Small intestine (tissue), 7 donors: Measurements from ENCODE around the gene SUPT16H. TPM values are rescaled to one million over a fixed set of nuclear protein-coding genes. Genes with fewer than 3 reads are reported as not detected.
A peak's percentile ranks its signal among the peaks of the same experiment; 100 is the strongest.
"Not testable (repeated sequence)": the region's sequence is repeated elsewhere in the genome, so short reads cannot be mapped to it uniquely, and the experiment has no call there.

ENCODE experiments used
- DNase-seq, 2 donors: peaks; one replicate each; pipeline versions ENCODE4 v3.0.0 to v3.0.0-alpha.2; 2013
- FAIRE-seq: peaks from 2 replicates; lab custom pipeline; 2012; peaks lifted over from hg19 to GRCh38; lab: Jason Lieb, UNC
- H3K27ac ChIP-seq, 3 donors: one replicate each; pipeline ENCODE4 v1.5.1; 2013; ENCODE audit warnings: low read length in 2 of 3, mild to moderate bottlenecking in 2 of 3, control low read depth in 1 of 3, inconsistent platforms in 1 of 3, low read depth in 1 of 3, moderate library complexity in 1 of 3
- H3K27me3 ChIP-seq, 3 donors: one replicate each; pipeline ENCODE4 v1.6.1; 2013; ENCODE audit warnings: low read length in 3 of 3, inconsistent platforms in 1 of 3; ENCODE audit not compliant: control insufficient read depth in 3 of 3, insufficient read depth in 3 of 3
- H3K36me3 ChIP-seq, 3 donors: one replicate each; pipeline ENCODE4 v1.6.1; 2013; ENCODE audit warnings: low read length in 3 of 3, inconsistent platforms in 1 of 3, low read depth in 1 of 3, mild to moderate bottlenecking in 1 of 3, moderate library complexity in 1 of 3; ENCODE audit not compliant: control insufficient read depth in 3 of 3, insufficient read depth in 2 of 3
- H3K4me1 ChIP-seq, 3 donors: one replicate each; pipeline ENCODE4 v1.6.1; 2013; ENCODE audit warnings: low read length in 2 of 3, inconsistent platforms in 1 of 3, low read depth in 1 of 3, mild to moderate bottlenecking in 1 of 3, moderate library complexity in 1 of 3; ENCODE audit not compliant: control insufficient read depth in 3 of 3, insufficient read depth in 2 of 3
- H3K4me3 ChIP-seq, 3 donors: one replicate each; pipeline ENCODE4 v1.5.1; 2013; ENCODE audit warnings: low read length in 3 of 3, control low read depth in 1 of 3, inconsistent platforms in 1 of 3, low read depth in 1 of 3, mild to moderate bottlenecking in 1 of 3, moderate library complexity in 1 of 3
- H3K9me3 ChIP-seq, 2 donors: one replicate each; pipeline ENCODE4 v1.6.1; 2013; ENCODE audit warnings: low read depth in 1 of 2, low read length in 1 of 2; ENCODE audit not compliant: control insufficient read depth in 2 of 2, insufficient read depth in 1 of 2
- WGBS, 3 donors: extraction: QIAGEN DNeasy Blood & Tissue Kit; methylation state at CpG; one replicate each; pipeline ENCODE4 v1.1.7; 2013; 5-methylcytosine and 5-hydroxymethylcytosine counted together
- polyA plus RNA-seq, 4 donors: library from polyadenylated mRNA; stranded (reverse) in 3 of 4; unstranded in 1 of 4; fragments of 200-250 nt in 3 of 4; fragments of 120-200 nt in 1 of 4; gene quantifications; one replicate each; pipeline versions ENCODE4 v1.2.1 to v1.2.3, GENCODE V29; 2013
- donor health status: healthy with polysubstance abuse.
- donor health status: control.
- donor health status: control.
- donor health status: Bipolar disorder and iron deficiency.
- donor health status: healthy.

SUPT16H gene
- polyA plus RNA-seq, 4 donors, result 27.7 to 78.9 (median 46.6) TPM

DNA sequence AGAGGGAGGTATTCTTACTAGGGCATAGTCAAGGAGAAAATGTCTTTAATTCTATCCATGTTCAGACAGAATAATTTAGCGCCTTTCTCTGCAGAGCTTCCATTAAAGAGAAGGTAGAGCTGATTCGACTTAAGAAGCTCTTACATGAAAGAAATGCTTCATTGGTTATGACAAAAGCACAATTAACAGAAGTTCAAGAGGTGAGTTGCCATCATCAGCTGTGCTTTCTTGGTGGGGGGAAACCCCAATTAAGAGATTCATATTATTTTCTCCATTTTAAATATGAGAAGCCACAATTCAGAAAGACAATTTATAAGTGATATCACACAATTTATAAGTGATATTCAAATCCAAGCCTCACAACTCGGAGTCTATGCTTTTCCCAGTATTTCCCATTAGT is 76.2 kb downstream of the SUPT16H start:
- H3K9me3 ChIP-seq, result no peaks in the 10 kb centered on the region
- FAIRE-seq (no peak), DNase-seq (no peak)
- H3K27ac ChIP-seq, result peak overlapping the region in 2 of 3 donors; percentile 26 to 65
- H3K4me1 ChIP-seq, result peaks cover 0 to 8% (median 6%) of the 10 kb centered on the region in 3 donors
- no peak overlapping the region for H3K4me3 ChIP-seq
- H3K36me3 ChIP-seq, result no peaks in the 10 kb centered on the region
- WGBS, 3 donors, result 81 to 82% (median 82%) methylated on average over 3 of the region's 3 CpGs
- H3K27me3 ChIP-seq, result no peaks in the 10 kb centered on the region

DNA sequence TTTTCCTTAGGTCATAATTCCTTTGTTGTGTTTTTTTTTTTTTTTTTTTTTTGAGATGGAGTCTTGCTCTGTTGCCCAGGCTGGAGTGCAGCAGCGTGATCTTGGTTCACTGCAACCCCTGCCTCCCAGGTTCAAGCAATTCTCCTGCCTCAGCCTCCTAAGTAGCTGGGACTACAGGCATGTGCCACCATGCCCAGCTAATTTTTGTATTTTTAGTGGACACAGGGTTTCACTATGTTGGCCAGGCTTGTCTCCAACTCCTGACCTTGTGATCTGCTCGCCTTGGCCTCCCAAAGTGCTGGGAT is 81.0 kb downstream of the SUPT16H start:
- H3K4me3 ChIP-seq, H3K27me3 ChIP-seq, DNase-seq, H3K4me1 ChIP-seq, FAIRE-seq, H3K36me3 ChIP-seq, H3K9me3 ChIP-seq, H3K27ac ChIP-seq: not testable (repeated sequence)
- 80 to 91% (median 89%) methylated on average over 2 of the region's 2 CpGs for WGBS, 3 donors

DNA sequence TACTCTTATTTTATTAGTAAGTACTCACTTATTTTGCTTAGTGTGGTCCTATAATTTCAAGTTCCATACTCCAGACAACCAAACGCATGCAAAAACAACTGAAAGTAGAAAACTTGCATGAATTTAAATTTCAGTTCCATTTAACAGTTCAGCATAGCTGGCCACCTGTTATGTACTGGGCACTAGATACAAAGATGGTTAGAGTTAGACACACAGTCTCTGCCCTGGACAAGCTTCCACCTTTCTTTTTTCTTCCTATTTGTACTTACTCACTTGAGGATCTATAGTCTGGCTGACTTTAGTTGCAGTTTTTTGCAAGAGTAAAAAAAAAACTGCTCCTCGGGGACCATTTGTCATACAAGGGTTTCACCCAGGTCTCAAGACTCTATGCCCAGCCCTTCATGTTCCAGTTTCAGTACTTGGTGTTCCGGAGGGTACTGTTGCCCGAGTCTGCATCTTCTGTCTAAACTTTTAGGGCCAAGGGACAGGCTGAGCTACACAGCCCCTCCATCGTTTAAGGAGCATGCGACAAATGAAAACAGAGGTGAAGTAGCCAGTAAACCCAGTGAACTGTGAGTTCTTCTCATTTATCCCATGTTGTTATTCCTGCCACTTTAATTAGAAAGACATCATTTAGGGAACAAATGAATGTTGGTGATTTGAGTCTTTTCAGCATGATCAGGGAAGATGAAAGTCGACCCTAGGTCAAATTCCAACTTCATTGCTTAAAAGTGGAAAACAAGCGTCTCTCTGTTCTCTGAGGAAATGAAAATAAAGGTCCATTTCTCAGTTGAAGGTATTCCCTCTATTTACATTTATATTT is 81.6 kb downstream of the SUPT16H start:
- Histone ChIP-seq H3K4me1 (peaks cover 0 to 2% (median 0%) of the 10 kb centered on the region in 3 donors), H3K27me3 (peaks cover 0 to 3% (median 0%) of the 10 kb centered on the region in 3 donors), H3K9me3 (no peaks in the 10 kb centered on the region), H3K27ac (no peak overlapping the region), H3K4me3 (no peak overlapping the region), H3K36me3 (no peaks in the 10 kb centered on the region)
- WGBS, 3 donors, result 44 to 65% (median 61%) methylated on average over 8 of the region's 8 CpGs
- FAIRE-seq (no peak), DNase-seq (peak in 1 of 2 donors; percentile 18)

Other genes starting within 250 kb of the SUPT16H start
- gene OR5AU1, start 228.0 kb downstream of the SUPT16H start, polyA plus RNA-seq, result not detected
- gene HNRNPC, start 114.6 kb downstream of the SUPT16H start, polyA plus RNA-seq, result 100 to 1,000 TPM; 325 to 716 (median 510) TPM
- gene RPGRIP1, start 103.9 kb downstream of the SUPT16H start, polyA plus RNA-seq, result under 1 TPM in 2 of 4 donors, not detected in 2; 0.44 to 0.73 TPM
- gene CHD8, start 72.1 kb upstream of the SUPT16H start, polyA plus RNA-seq, result 10 to 100 TPM; 18.1 to 40.7 (median 22.9) TPM
- gene RAB2B, start 92.9 kb upstream of the SUPT16H start, polyA plus RNA-seq, result 10 to 100 TPM in 1 of 4 donors, 1 to 10 TPM in 3; 7.4 to 24.9 (median 8.0) TPM
- gene TOX4, start 93.2 kb upstream of the SUPT16H start, polyA plus RNA-seq, result 10 to 100 TPM; 20.4 to 54.0 (median 24.7) TPM
- 10 to 100 TPM; 12.3 to 47.4 (median 19.9) TPM for gene METTL3, start 127.3 kb upstream of the SUPT16H start, polyA plus RNA-seq
- 1 to 10 TPM in 3 of 4 donors, not detected in 1; 1.6 to 6.2 (median 2.5) TPM for gene SALL2, start 142.3 kb upstream of the SUPT16H start, polyA plus RNA-seq
- not detected for gene OR10G3, start 196.1 kb upstream of the SUPT16H start, polyA plus RNA-seq